Cardiac fibroblast (primary cell): Measurements from ENCODE around the gene LRRC4C.

Experiments used
- DNase-seq, 2 donors: peaks; one replicate each; pipeline versions ENCODE4 v3.0.0 to v3.0.0-alpha.2; 2010; ENCODE audit warnings: low read depth in 2 of 2
- H3K4me3 ChIP-seq, 2 donors: replicated peaks in 1 of 2; 1 replicate in 1 of 2; 2 replicates in 1 of 2; pipeline ENCODE4 v1.5.1; 2011; ENCODE audit warnings: low read depth in 2 of 2, low read length in 2 of 2, mild to moderate bottlenecking in 2 of 2, moderate library complexity in 1 of 2
- TF ChIP-seq, protein P1 (sequence below): IDR thresholded peaks from one replicate; pipeline ENCODE4 v1.5.1; 2011; ENCODE audit warnings: low read depth, mild to moderate bottlenecking, low read length, inconsistent platforms

LRRC4C gene

DNA sequence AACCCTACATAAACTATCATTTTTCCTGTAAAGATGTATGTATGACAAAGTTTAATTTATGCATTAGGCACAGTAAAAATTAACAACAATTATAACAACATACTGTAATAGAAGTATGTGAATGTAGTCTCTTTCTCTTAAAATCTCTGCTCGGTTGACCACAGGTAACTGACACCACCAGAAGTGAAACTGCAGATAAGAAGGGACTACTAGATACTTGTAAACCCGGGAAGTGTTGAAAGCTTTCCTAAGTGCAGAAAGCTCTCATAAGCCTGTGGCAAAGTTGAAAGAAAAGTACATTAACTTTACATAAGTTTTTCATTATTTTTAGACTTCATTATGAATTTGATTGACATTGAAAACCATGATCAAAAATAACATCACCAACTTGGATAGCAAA, 1173.3 kb downstream of the LRRC4C start:
- no peak overlapping the region for H3K4me3 ChIP-seq
- DNase-seq = no peak
- TF ChIP-seq, protein P1, sequence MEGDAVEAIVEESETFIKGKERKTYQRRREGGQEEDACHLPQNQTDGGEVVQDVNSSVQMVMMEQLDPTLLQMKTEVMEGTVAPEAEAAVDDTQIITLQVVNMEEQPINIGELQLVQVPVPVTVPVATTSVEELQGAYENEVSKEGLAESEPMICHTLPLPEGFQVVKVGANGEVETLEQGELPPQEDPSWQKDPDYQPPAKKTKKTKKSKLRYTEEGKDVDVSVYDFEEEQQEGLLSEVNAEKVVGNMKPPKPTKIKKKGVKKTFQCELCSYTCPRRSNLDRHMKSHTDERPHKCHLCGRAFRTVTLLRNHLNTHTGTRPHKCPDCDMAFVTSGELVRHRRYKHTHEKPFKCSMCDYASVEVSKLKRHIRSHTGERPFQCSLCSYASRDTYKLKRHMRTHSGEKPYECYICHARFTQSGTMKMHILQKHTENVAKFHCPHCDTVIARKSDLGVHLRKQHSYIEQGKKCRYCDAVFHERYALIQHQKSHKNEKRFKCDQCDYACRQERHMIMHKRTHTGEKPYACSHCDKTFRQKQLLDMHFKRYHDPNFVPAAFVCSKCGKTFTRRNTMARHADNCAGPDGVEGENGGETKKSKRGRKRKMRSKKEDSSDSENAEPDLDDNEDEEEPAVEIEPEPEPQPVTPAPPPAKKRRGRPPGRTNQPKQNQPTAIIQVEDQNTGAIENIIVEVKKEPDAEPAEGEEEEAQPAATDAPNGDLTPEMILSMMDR = no peak

DNA sequence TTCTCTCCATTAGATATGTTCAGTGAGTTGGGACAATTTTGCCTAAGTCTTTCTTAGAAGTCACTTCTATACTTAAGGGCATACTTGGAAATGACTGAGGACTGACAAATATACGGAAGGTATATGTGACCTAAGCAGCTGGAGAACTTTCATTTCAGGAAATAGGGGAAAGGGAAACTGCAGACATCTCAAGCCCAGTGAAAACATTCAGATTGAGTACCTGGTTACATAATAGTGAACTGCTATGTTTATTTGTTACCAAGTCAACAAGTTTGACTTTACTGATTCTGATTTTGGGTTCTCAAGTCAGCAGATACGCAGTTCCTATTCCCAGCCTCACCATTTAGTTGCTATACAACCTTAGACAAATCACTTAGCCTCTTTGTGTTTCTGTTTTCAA, 1173.9 kb downstream of the LRRC4C start:
- TF ChIP-seq, protein P1 = no peak
- H3K4me3 ChIP-seq = no peak overlapping the region
- no peak for DNase-seq

DNA sequence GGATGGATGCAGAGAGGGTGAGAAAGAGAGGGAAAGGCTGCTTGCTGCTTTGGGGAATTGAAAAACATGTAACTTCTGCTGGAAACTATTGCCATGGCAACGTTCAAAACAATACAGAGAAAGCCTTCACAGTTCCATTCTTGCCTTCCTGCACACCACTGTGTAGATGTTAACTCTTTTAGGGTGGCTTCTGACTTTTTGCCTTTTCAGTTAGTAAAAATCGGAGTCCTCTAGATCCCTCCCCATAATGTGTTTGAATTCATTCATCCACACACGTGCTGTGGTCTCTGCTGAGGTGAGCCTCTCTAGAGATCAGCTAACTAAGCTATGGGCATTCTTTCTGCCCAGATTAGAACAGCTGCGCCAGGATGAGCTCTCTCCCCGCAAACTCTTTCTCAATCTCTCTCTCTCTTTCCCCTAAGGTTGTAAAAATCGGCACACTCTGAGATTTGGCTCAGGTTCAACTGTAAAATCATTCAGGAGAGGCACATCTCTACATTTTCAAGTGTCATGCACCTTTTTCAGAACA, 1178.3 kb downstream of the LRRC4C start:
- TF ChIP-seq, protein P1 = no peak
- no peak overlapping the region for H3K4me3 ChIP-seq
- peak in 1 of 2 donors; percentile 13 for DNase-seq

DNA sequence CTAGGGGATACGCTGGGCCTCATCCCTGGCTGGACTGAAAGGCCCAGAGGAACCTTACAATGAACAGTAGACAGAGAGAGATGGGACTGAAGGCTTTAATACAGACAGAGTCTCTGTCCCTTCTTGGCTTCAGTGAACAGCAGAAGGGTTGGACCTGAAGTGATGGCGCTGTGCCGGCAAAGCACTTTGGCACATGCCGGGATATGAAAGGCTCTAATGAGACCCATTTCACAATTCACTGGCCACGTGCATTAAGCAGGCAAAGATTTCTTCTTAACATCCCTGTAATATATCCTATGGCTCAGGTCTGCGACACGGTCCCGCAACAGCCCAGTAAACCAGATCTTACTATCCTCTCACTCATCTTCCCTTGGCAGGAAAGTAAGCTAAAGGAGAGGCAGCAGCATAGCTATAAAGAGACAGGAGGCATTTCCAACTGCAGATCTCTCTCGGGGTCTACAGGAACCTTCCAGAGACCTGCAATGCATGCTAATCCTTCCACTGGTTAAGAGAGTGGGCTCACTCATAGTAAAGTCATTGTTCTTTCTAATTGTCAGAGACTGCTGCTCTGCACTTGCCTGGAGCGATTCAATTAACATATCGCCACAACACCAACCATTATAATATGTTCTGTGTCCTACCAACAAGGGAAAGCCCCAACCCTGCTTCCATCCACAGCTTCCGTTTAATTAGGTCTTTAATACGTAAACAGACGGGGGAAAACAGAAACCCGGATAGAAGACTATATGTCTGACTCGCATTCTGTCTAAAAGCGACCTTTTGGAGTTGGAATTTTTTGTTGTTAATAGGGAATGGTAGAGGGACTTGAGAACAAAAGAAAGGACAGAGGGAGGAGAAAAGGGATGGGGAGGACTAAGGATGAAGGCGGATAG, 1179.0 kb downstream of the LRRC4C start:
- no peak for DNase-seq
- TF ChIP-seq, protein P1 = no peak
- no peak overlapping the region for H3K4me3 ChIP-seq

DNA sequence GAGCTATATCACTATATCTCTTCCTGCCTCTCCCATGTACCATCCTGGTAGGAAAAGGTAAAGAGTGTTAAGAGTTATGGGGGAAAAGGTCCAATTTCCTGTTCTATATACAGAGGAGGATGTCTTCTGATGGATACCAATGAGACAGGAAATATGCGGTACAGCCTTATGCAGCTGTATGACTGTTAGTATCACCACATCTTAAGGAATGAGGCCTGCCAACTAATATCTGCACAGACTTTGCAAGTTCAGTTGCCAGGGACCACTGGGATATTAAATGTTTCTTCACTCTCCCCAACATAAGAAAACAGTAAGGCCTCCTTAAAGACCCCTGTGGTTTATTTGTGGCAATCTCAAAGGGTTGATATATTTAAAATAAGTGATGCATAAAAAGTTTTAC, 1182.5 kb downstream of the LRRC4C start:
- DNase-seq = no peak
- TF ChIP-seq, protein P1 = no peak

DNA sequence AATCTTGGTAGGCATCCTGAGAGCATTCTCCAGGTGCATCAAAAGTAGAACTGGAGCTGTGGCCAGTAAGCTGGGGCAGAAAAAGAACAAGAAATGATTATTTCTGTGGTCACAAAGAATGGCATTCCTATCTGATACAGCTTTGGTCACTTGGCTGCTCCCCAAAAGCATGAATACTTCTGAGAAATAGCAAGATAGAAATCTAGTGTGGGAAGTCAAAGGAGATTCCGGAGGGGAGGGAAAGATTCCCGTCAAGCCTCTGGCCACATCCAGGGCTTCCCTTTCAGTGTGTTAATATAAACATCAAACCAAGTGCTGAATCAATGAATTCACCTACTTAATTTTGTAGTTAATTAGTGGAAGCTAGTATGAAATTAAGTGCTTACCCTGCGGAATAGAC, 1185.4 kb downstream of the LRRC4C start:
- peak in 1 of 2 donors; percentile 36 for DNase-seq
- TF ChIP-seq, protein P1 = no peak
- no peak overlapping the region for H3K4me3 ChIP-seq

More for the DNA sequence above, 1182.5 kb downstream of the LRRC4C start:
- no peak overlapping the region for H3K4me3 ChIP-seq
